ENCODE results near the gene HID1.
A peak's percentile ranks its signal among the peaks of the same experiment; 100 is the strongest.

GRCh38 chr17:74937064-74938051 lies 35.2 kb downstream of the HID1 start:
- no peak for TF ChIP-seq GATA3 (IDR thresholded peaks at IDR 0.05; ENCODE audit: low read depth, low read length)
- peak; percentile 27; the same call in 1 of the 2 replicates for TF ChIP-seq GATA2 (IDR thresholded peaks at IDR 0.05; ENCODE audit: low read depth, low read length)
